Cortex of kidney (tissue), 1 donor: ENCODE data around the gene FTL.
A peak's percentile ranks its signal among the peaks of the same experiment; 100 is the strongest.

Experiments used
- DNase-seq: peaks from one replicate; lab custom pipeline; 2025; lab: John Stamatoyannopoulos, UW

The FTL gene

GRCh38 chr19:48992581-48993174 lies 27.6 kb downstream of the FTL start:
- no peak for DNase-seq

GRCh38 chr19:48993175-48994034 lies 28.3 kb downstream of the FTL start, which contains the start of the genes GYS1 and RUVBL2:
TSS of gene GYS1 (minus strand) at chr19:48993309. CDS start at chr19:48993112, 197 bp downstream.
TSS of gene RUVBL2 (plus strand) at chr19:48993887. CDS start at chr19:48993912, 25 bp downstream.
- peak; percentile 94 for DNase-seq

GRCh38 chr19:48994035-48994386 lies 28.9 kb downstream of the FTL start:
- no peak for DNase-seq

- no peak for DNase-seq
Observed at GRCh38 chr19:48997972-48998371, 32.9 kb downstream of the FTL start.

- DNase-seq: no peak
Observed at GRCh38 chr19:48999481-49000325, 34.6 kb downstream of the FTL start.

- DNase-seq: no peak
Observed at GRCh38 chr19:49004133-49004532, 39.0 kb downstream of the FTL start.

GRCh38 chr19:49004964-49005614 lies 40.0 kb downstream of the FTL start:
- no peak for DNase-seq

GRCh38 chr19:49006905-49007304 lies 41.8 kb downstream of the FTL start:
- DNase-seq: no peak

- DNase-seq: no peak
Observed at GRCh38 chr19:49009828-49010227, 44.7 kb downstream of the FTL start.

GRCh38 chr19:49010453-49010852 lies 45.3 kb downstream of the FTL start:
- DNase-seq: no peak

- no peak for DNase-seq
Observed at GRCh38 chr19:49011194-49011593, 46.1 kb downstream of the FTL start.

- no peak for DNase-seq
Observed at GRCh38 chr19:49014123-49014869, 49.2 kb downstream of the FTL start.

GRCh38 chr19:49014870-49015255 lies 49.8 kb downstream of the FTL start:
- no peak for DNase-seq

- DNase-seq: no peak
Observed at GRCh38 chr19:49016067-49016839, 51.1 kb downstream of the FTL start.
